Esophagus (tissue), 2 donors: ENCODE data around the gene C16orf96. TPM values are rescaled to one million over a fixed set of nuclear protein-coding genes. Genes with fewer than 3 reads are reported as not detected.
A peak's percentile ranks its signal among the peaks of the same experiment; 100 is the strongest.

Source experiments
- H3K27ac ChIP-seq, 2 donors: one replicate each; pipeline ENCODE4 v1.5.1; 2013; ENCODE audit warnings: low read depth in 2 of 2, mild to moderate bottlenecking in 2 of 2, inconsistent platforms in 1 of 2, low read length in 1 of 2, moderate library complexity in 1 of 2
- H3K27me3 ChIP-seq, 2 donors: one replicate each; pipeline ENCODE4 v1.6.1; 2013; ENCODE audit warnings: low read length in 2 of 2, control low read depth in 1 of 2, mild to moderate bottlenecking in 1 of 2; ENCODE audit not compliant: insufficient read depth in 2 of 2, control insufficient read depth in 1 of 2
- H3K36me3 ChIP-seq, 2 donors: one replicate each; pipeline ENCODE4 v1.6.1; 2013; ENCODE audit warnings: low read length in 1 of 2; ENCODE audit not compliant: control insufficient read depth in 2 of 2, insufficient read depth in 2 of 2
- H3K4me1 ChIP-seq, 2 donors: one replicate each; pipeline ENCODE4 v1.6.1; 2013; ENCODE audit warnings: low read length in 1 of 2; ENCODE audit not compliant: control insufficient read depth in 2 of 2, insufficient read depth in 2 of 2
- H3K4me3 ChIP-seq, 2 donors: one replicate each; pipeline ENCODE4 v1.5.1; 2013; ENCODE audit warnings: low read length in 2 of 2, mild to moderate bottlenecking in 2 of 2, low read depth in 1 of 2, moderate library complexity in 1 of 2
- H3K9me3 ChIP-seq, 2 donors: one replicate each; pipeline ENCODE4 v1.6.1; 2013; ENCODE audit warnings: mild to moderate bottlenecking in 2 of 2, low read depth in 1 of 2, low read length in 1 of 2, moderate library complexity in 1 of 2; ENCODE audit not compliant: control insufficient read depth in 2 of 2, insufficient read depth in 1 of 2
- WGBS, 2 donors: extraction: QIAGEN DNeasy Blood & Tissue Kit; methylation state at CpG; one replicate each; pipeline ENCODE4 v1.1.7; 2013; 5-methylcytosine and 5-hydroxymethylcytosine counted together
- polyA plus RNA-seq, 2 donors: library from polyadenylated mRNA; stranded (reverse); fragments of 200-250 nt; gene quantifications; one replicate each; pipeline ENCODE4 v1.2.3, GENCODE V29; 2013
- donor health status: healthy with polysubstance abuse.
- donor health status: Bipolar disorder and iron deficiency.

The C16orf96 gene
- polyA plus RNA-seq, 2 donors, result 0.04 to 0.08 TPM

GRCh38 chr16:4513086-4513860 is 42.9 kb upstream of the C16orf96 start:
- H3K9me3 ChIP-seq, result no peaks in the 10 kb centered on the region
- peaks cover 11 to 43% of the 10 kb centered on the region in 2 donors for H3K36me3 ChIP-seq
- H3K27me3 ChIP-seq, result no peaks in the 10 kb centered on the region
- WGBS, 2 donors, result 82 to 86% methylated on average over 19 of the region's 19 CpGs
- peaks cover 0 to 18% of the 10 kb centered on the region in 2 donors for H3K4me1 ChIP-seq
- H3K27ac ChIP-seq, result no peak overlapping the region
- no peak overlapping the region for H3K4me3 ChIP-seq

- Histone ChIP-seq H3K27ac (no peak overlapping the region), H3K36me3 (peaks cover 9 to 37% of the 10 kb centered on the region in 2 donors), H3K4me3 (no peak overlapping the region), H3K4me1 (peaks cover 0 to 18% of the 10 kb centered on the region in 2 donors), H3K27me3 (no peaks in the 10 kb centered on the region), H3K9me3 (no peaks in the 10 kb centered on the region)
- 92 to 93% methylated on average over 7 of the region's 7 CpGs for WGBS, 2 donors
Measured at GRCh38 chr16:4513881-4514280, 42.3 kb upstream of the C16orf96 start.

- 45 to 50% methylated on average over 7 of the region's 7 CpGs for WGBS, 2 donors
- H3K4me1 ChIP-seq, result peaks cover 0 to 18% of the 10 kb centered on the region in 2 donors
- no peak overlapping the region for H3K4me3 ChIP-seq
- no peaks in the 10 kb centered on the region for H3K9me3 ChIP-seq
- H3K27ac ChIP-seq, result peak overlapping the region; percentile 33 to 61
- peaks cover 3 to 33% of the 10 kb centered on the region in 2 donors for H3K36me3 ChIP-seq
- no peaks in the 10 kb centered on the region for H3K27me3 ChIP-seq
Measured at GRCh38 chr16:4514606-4515005, 41.5 kb upstream of the C16orf96 start.

- no peak overlapping the region for H3K4me3 ChIP-seq
- H3K36me3 ChIP-seq, result peaks cover 0 to 25% of the 10 kb centered on the region in 2 donors
- peak overlapping the region in 1 of 2 donors; percentile 47 for H3K27ac ChIP-seq
- no peaks in the 10 kb centered on the region for H3K9me3 ChIP-seq
- 31 to 33% methylated on average over 5 of the region's 5 CpGs for WGBS, 2 donors
- peaks cover 0 to 17% of the 10 kb centered on the region in 2 donors for H3K4me1 ChIP-seq
- H3K27me3 ChIP-seq, result no peaks in the 10 kb centered on the region
Measured at GRCh38 chr16:4515611-4516233, 40.4 kb upstream of the C16orf96 start.

- 60% methylated on average over 12 of the region's 12 CpGs for WGBS, 2 donors
- H3K9me3 ChIP-seq, result no peaks in the 10 kb centered on the region
- H3K4me1 ChIP-seq, result peaks cover 3 to 7% of the 10 kb centered on the region in 2 donors
- no peaks in the 10 kb centered on the region for H3K27me3 ChIP-seq
- no peak overlapping the region for H3K27ac ChIP-seq
- peaks cover 0 to 8% of the 10 kb centered on the region in 2 donors for H3K36me3 ChIP-seq
- H3K4me3 ChIP-seq, result no peak overlapping the region
Measured at GRCh38 chr16:4517812-4518680, 38.1 kb upstream of the C16orf96 start.

GRCh38 chr16:4519274-4520058 is 36.7 kb upstream of the C16orf96 start:
- Histone ChIP-seq H3K4me3 (no peak overlapping the region), H3K36me3 (peaks cover 0 to 2% of the 10 kb centered on the region in 2 donors), H3K27ac (no peak overlapping the region), H3K27me3 (no peaks in the 10 kb centered on the region), H3K9me3 (no peaks in the 10 kb centered on the region), H3K4me1 (peaks cover 3 to 6% of the 10 kb centered on the region in 2 donors)
- WGBS, 2 donors, result 75 to 78% methylated on average over 15 of the region's 15 CpGs

- H3K9me3 ChIP-seq, result no peaks in the 10 kb centered on the region
- peaks cover 0 to 6% of the 10 kb centered on the region in 2 donors for H3K4me1 ChIP-seq
- no peak overlapping the region for H3K4me3 ChIP-seq
- WGBS, 2 donors, result 84 to 88% methylated on average over 7 of the region's 7 CpGs
- H3K36me3 ChIP-seq, result peaks cover 0 to 2% of the 10 kb centered on the region in 2 donors
- H3K27ac ChIP-seq, result no peak overlapping the region
- no peaks in the 10 kb centered on the region for H3K27me3 ChIP-seq
Measured at GRCh38 chr16:4520913-4521312, 35.2 kb upstream of the C16orf96 start.

- Histone ChIP-seq H3K9me3 (no peaks in the 10 kb centered on the region), H3K36me3 (peaks cover 0 to 2% of the 10 kb centered on the region in 2 donors), H3K4me3 (no peak overlapping the region), H3K4me1 (peaks cover 0 to 6% of the 10 kb centered on the region in 2 donors), H3K27ac (no peak overlapping the region), H3K27me3 (no peaks in the 10 kb centered on the region)
- WGBS, 2 donors, result 52 to 69% methylated on average over 8 of the region's 8 CpGs
Measured at GRCh38 chr16:4522051-4522581, 34.0 kb upstream of the C16orf96 start.
